ENCODE results near the gene TAF13. TPM values are rescaled to one million over a fixed set of nuclear protein-coding genes. Genes with fewer than 3 reads are reported as not detected.

TAF13 gene
- total RNA-seq, 3 donors from 2014 or later, result 35.7 to 52.8 (median 36.5) TPM

DNA sequence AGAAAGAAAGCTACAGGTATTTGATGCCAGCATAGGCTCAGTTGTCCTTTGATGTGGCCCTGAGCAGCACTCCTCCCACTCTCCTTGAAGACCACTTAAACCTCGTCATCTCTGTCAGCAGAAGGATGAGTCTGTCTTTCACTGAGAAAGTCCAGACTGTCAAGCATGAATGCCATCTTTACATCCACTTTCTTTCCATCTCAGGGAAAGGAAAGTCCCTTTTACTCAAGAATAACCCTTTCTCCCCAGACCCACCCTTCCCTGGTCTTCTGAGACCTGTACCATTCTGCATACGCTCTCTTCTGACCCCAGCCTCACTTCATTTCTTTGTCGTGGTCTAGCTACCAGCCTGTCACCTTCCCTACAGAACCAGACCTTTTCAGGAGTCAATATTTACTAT is 34.1 kb upstream of the TAF13 start:
- intact Hi-C loops (cut with DNase I, micrococcal nuclease), result no loop called here
- Histone ChIP-seq H3K36me3 (ENCODE audit: low read depth) (no peaks in the 10 kb centered on the region), H3K9me3 (no peaks in the 10 kb centered on the region), H3K4me3 (no peak overlapping the region), H3K4me1 (ENCODE audit: low read depth) (peaks cover 5% of the 10 kb centered on the region)
- no peak for ATAC-seq
- DNase-seq, result no peak
- TF ChIP-seq, protein P1, sequence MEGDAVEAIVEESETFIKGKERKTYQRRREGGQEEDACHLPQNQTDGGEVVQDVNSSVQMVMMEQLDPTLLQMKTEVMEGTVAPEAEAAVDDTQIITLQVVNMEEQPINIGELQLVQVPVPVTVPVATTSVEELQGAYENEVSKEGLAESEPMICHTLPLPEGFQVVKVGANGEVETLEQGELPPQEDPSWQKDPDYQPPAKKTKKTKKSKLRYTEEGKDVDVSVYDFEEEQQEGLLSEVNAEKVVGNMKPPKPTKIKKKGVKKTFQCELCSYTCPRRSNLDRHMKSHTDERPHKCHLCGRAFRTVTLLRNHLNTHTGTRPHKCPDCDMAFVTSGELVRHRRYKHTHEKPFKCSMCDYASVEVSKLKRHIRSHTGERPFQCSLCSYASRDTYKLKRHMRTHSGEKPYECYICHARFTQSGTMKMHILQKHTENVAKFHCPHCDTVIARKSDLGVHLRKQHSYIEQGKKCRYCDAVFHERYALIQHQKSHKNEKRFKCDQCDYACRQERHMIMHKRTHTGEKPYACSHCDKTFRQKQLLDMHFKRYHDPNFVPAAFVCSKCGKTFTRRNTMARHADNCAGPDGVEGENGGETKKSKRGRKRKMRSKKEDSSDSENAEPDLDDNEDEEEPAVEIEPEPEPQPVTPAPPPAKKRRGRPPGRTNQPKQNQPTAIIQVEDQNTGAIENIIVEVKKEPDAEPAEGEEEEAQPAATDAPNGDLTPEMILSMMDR (IDR thresholded peaks at IDR 0.05), result no peak

- no peak for DNase-seq
- TF ChIP-seq, protein P1 (IDR thresholded peaks at IDR 0.05), result no peak
- Histone ChIP-seq H3K9me3 (no peaks in the 10 kb centered on the region), H3K4me1 (ENCODE audit: low read depth) (peaks cover 5% of the 10 kb centered on the region), H3K36me3 (ENCODE audit: low read depth) (no peaks in the 10 kb centered on the region), H3K4me3 (no peak overlapping the region)
- intact Hi-C loops (cut with DNase I, micrococcal nuclease), result no loop called here
- ATAC-seq, result no peak
Observed at GRCh38 chr1:109107785-109108184, 32.0 kb upstream of the TAF13 start.

DNA sequence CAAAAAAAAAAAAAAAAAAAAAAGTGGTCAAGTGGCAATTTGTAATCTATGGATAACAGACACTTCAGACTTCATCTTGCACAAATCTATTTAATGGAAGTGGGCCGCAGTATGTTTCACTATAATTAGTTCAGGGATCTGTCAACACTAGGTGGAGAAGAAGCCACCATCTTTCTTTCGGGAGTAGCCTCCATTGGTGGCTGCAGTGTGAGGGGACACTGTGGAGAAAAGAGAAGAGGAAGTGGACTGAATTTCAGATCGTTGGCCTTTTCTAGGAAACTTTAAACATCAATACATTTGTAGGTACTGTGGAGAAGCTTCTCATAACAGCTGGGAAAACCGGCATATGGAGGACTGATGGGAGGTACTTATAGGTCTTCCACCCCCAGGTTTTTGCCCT is 30.1 kb upstream of the TAF13 start:
- Histone ChIP-seq H3K36me3 (ENCODE audit: low read depth) (no peaks in the 10 kb centered on the region), H3K4me3 (no peak overlapping the region), H3K4me1 (ENCODE audit: low read depth) (peaks cover 4% of the 10 kb centered on the region), H3K9me3 (no peaks in the 10 kb centered on the region)
- no peak for ATAC-seq
- intact Hi-C loops (cut with DNase I, micrococcal nuclease), result no loop called here
- TF ChIP-seq, protein P1 (IDR thresholded peaks at IDR 0.05), result no peak
- no peak for DNase-seq

- H3K9me3 ChIP-seq, result no peaks in the 10 kb centered on the region
- H3K36me3 ChIP-seq (ENCODE audit: low read depth), result no peaks in the 10 kb centered on the region
- DNase-seq (no peak), ATAC-seq (no peak)
- TF ChIP-seq, protein P1 (IDR thresholded peaks at IDR 0.05), result no peak
- peaks cover 4% of the 10 kb centered on the region for H3K4me1 ChIP-seq (ENCODE audit: low read depth)
- intact Hi-C loops (cut with DNase I, micrococcal nuclease), result no loop called here
- no peak overlapping the region for H3K4me3 ChIP-seq
Observed at GRCh38 chr1:109104364-109105151, 28.8 kb upstream of the TAF13 start.

DNA sequence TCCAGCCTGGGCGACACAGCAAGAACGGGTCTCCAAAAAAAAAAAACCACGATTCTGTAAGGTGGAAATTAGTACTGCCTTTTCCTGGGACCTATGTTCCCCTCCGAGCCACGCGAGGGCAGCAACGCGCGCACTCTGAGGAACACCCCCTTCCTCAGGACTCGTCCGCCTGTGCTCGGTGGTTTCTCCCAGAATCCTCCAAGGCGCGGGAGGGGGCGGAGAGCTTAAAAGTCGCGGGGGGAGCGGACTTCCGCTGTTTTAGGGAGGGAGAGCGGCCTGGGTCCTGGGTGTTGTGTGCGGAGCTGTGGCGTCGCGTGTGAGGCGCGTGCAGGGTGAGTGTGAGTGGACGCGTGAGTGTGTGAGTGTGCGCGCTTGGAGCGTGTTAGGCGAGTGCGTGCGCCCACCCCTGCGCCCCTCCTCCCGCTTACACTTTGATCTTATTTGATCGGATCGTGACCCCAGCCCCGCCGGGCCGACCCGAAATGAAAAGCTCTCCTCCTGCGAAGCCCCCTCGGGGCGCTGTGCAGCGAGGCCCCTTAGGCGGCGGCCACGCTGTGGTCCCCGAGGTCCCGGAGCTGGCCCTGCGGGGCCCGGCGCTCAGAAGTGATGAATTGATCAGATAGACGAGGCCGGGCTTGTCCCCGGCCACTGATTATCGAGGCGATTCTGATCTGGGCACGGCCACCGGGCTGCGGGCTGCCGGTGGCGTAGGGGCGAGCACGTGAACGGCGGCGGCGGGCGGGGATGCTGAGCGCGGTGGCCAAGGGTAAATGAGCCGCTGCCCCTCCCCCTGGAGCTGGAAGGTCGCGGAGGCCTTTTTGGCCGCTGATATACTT is 24.4 kb upstream of the TAF13 start:
- Histone ChIP-seq H3K4me1 (ENCODE audit: low read depth) (peaks cover 16% of the 10 kb centered on the region), H3K36me3 (ENCODE audit: low read depth) (no peaks in the 10 kb centered on the region), H3K4me3 (peak overlapping the region; percentile 90), H3K9me3 (no peaks in the 10 kb centered on the region)
- intact Hi-C loops (cut with DNase I, micrococcal nuclease), result no loop called here
- ATAC-seq (peak; percentile 99), DNase-seq (peak; percentile 97 to 98 (median 98))
- TF ChIP-seq, protein P1 (IDR thresholded peaks at IDR 0.05), result peak; percentile 76

Measured in mucosa of descending colon (tissue), 3 donors.